BLaER1 (cell line): ENCODE measurements around the gene IL1RN.
"Not testable (repeated sequence)": the region's sequence is repeated elsewhere in the genome, so short reads cannot be mapped to it uniquely, and the experiment has no call there.

Source experiments
- H3K27ac ChIP-seq: shearing (Covaris generic); formaldehyde crosslinking; 2 replicates; pipeline ENCODE4 v1.8.1; 2022
- H3K27me3 ChIP-seq: shearing (Covaris generic); formaldehyde crosslinking; 2 replicates; pipeline ENCODE4 v1.8.1; 2022
- H3K36me3 ChIP-seq: shearing (Covaris generic); formaldehyde crosslinking; 2 replicates; pipeline ENCODE4 v1.8.1; 2022
- H3K4me1 ChIP-seq: shearing (Covaris generic); formaldehyde crosslinking; 2 replicates; pipeline ENCODE4 v1.8.1; 2022
- H3K4me2 ChIP-seq: shearing (Covaris generic); formaldehyde crosslinking; 2 replicates; pipeline ENCODE4 v1.8.1; 2022
- H3K4me3 ChIP-seq: shearing (Covaris generic); formaldehyde crosslinking; 2 replicates; pipeline ENCODE4 v1.8.1; 2022
- H3K9ac ChIP-seq: shearing (Covaris generic); formaldehyde crosslinking; 2 replicates; pipeline ENCODE4 v1.8.1; 2022
- H3K9me3 ChIP-seq: shearing (Covaris generic); formaldehyde crosslinking; 2 replicates; pipeline ENCODE4 v1.8.1; 2022
- H4K20me1 ChIP-seq: shearing (Covaris generic); formaldehyde crosslinking; 2 replicates; pipeline ENCODE4 v1.8.1; 2022
- Cebpa-rat ChIP-seq: shearing (Covaris generic); IDR thresholded peaks from 2 replicates; pipeline ENCODE4 v1.8.1; 2022

Gene IL1RN

GRCh38 chr2:113088213-113088992 lies 39.0 kb upstream of the IL1RN start:
- no peak overlapping the region for H3K4me3 ChIP-seq
- no peak overlapping the region for H3K4me2 ChIP-seq
- no peaks in the 10 kb centered on the region for H3K36me3 ChIP-seq
- no peak overlapping the region for H3K9ac ChIP-seq
- no peaks in the 10 kb centered on the region for H3K27me3 ChIP-seq
- no peak overlapping the region for H3K27ac ChIP-seq
- H3K9me3 ChIP-seq: no peaks in the 10 kb centered on the region
- no peak for TF ChIP-seq Cebpa-rat
- H3K4me1 ChIP-seq: no peaks in the 10 kb centered on the region
- no peaks in the 10 kb centered on the region for H4K20me1 ChIP-seq

GRCh38 chr2:113089916-113090315 lies 37.5 kb upstream of the IL1RN start:
- Histone ChIP-seq H3K4me3 (no peak overlapping the region), H3K9me3 (no peaks in the 10 kb centered on the region), H4K20me1 (no peaks in the 10 kb centered on the region), H3K27me3 (no peaks in the 10 kb centered on the region), H3K4me1 (no peaks in the 10 kb centered on the region), H3K36me3 (no peaks in the 10 kb centered on the region), H3K9ac (no peak overlapping the region), H3K4me2 (no peak overlapping the region), H3K27ac (no peak overlapping the region)
- TF ChIP-seq Cebpa-rat: no peak

DNA sequence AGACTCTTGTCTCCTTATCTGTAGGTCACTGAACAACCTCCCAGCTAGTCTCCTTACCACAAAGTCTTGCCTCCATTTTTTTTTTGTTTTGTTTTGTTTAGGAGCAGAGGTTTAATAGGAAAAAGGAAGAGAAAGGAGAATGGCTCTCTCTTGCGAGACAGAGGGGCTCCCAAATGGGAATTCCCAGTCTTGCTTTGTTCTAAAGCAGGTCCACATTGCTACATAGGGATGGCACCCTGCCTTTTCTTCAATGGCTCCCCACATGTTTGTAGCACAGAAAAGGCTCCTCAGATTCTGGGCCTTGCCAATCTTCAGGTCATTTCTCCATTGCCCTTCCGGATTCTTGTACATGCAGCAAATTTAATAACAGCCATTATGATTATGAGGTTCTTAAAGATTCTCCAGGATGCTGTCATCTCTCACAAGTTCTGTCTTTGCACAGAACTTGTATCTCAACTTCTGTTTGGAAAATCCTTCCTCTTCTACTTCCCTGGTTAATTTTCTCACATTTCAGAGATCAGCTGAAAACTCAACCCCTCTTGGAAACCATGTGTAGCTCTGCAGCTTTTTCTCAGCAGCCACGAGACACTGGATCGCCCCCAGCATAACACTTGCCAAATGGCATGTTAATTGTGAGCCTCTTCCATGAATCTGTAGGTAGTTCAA lies 36.0 kb upstream of the IL1RN start:
- H3K27ac ChIP-seq: no peak overlapping the region
- no peaks in the 10 kb centered on the region for H3K36me3 ChIP-seq
- no peaks in the 10 kb centered on the region for H3K9me3 ChIP-seq
- H3K27me3 ChIP-seq: no peaks in the 10 kb centered on the region
- no peak overlapping the region for H3K4me2 ChIP-seq
- TF ChIP-seq Cebpa-rat: no peak
- no peaks in the 10 kb centered on the region for H4K20me1 ChIP-seq
- H3K9ac ChIP-seq: no peak overlapping the region
- H3K4me3 ChIP-seq: no peak overlapping the region
- no peaks in the 10 kb centered on the region for H3K4me1 ChIP-seq

DNA sequence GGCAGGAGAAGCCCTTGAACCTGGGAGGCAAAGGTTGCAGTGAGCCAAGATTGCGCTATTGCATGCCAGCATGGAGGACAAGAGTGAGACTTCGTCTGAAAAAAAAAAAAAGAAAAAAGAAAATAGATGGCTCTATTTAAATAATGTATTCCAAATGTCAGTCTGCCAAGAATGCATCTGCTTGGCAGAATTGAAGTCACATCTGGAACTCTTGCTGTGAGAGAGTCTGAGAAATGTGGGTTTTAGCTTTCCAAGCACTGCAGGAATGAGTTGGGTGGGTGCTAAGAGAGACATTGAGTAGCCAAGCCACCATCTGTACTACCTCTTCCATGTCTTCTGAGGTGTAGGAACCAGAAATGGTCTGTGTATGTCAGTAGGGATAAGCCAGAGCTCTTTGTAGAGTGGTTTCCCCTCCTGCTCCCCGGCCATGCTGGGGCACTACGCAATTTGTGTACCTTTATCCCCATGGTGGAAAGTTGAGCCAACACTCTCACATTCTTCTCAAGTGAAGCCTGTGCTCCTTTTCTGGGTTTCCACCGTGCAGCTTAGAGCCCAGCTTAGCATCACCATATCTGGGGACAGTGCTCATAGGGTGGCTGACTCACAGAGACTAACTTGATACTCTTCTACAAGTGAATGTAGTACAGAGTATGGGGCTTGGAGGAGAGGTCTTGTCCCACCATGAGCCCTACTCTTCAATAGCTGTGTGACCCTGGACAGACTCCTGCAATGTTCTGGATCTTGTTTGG lies 34.4 kb upstream of the IL1RN start:
- no peaks in the 10 kb centered on the region for H3K27me3 ChIP-seq
- TF ChIP-seq Cebpa-rat: no peak
- H3K36me3 ChIP-seq: no peaks in the 10 kb centered on the region
- no peak overlapping the region for H3K27ac ChIP-seq
- H3K9me3 ChIP-seq: 0 out of 2 replicates have a peak, but pooled peaks cover 10% of the 10 kb centered on the region
- no peaks in the 10 kb centered on the region for H3K4me1 ChIP-seq
- H3K4me3 ChIP-seq: no peak overlapping the region
- H3K4me2 ChIP-seq: no peak overlapping the region
- H4K20me1 ChIP-seq: no peaks in the 10 kb centered on the region
- no peak overlapping the region for H3K9ac ChIP-seq

- Histone ChIP-seq H3K27me3 (no peaks in the 10 kb centered on the region), H3K9ac (no peak overlapping the region), H3K9me3 (0 out of 2 replicates have a peak, but pooled peaks cover 10% of the 10 kb centered on the region), H3K27ac (no peak overlapping the region), H3K4me3 (no peak overlapping the region), H3K4me2 (no peak overlapping the region), H3K4me1 (no peaks in the 10 kb centered on the region), H3K36me3 (no peaks in the 10 kb centered on the region), H4K20me1 (no peaks in the 10 kb centered on the region)
- no peak for TF ChIP-seq Cebpa-rat
Measured at GRCh38 chr2:113093613-113093977, 33.8 kb upstream of the IL1RN start.

DNA sequence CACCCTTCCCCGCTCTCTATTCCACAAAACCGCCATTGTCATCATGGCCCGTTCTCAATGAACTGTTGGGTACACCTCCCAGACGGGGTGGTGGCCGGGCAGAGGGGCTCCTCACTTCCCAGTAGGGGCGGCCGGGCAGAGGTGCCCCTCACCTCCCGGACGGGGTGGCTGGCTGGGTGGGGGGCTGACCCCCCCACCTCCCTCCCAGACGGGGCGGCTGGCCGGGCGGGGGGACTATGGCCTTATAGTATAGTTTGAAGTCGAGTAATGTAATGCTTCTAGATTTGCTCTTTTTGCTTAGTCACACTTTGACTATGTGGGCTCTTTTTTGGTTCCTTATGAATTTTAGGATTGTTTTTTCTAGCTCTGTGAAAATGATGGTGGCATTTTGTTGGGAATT lies 31.1 kb upstream of the IL1RN start:
- H3K4me2 ChIP-seq, H4K20me1 ChIP-seq, H3K4me1 ChIP-seq: not testable (repeated sequence)

DNA sequence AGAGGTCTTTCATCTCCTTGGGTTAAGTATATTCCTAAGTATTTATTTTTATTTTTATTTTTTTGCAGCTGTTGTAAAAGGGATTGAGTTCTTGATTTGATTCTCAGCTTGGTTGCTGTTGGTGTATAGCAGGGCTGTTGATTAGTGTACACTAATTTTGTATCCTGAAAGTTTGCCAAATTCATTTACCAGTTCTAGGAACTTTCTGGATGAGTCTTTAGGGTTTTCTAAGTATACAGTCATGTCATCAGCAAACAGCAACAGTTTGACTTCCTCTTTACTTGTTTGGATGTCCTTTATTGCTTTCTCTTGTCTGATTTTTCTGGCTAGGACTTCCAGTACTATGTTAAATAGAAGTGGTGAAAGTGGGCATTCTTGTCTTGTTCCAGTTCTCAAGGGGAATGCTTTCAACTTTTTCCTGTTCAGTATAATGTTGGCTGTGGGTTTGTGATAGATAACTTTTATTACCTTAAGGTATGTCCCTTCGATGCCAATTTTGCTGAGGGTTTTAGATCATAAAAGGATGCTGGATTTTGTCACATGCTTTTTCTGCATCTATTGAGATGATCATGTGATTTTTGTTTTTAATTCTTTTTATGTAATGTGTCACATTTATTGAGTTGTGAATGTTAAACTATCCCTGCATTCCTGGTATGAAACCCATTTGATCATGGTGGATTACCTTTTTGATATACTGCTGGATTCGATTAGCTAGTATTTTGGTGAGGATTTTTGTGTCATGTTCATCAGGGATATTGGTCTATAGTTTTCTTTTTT lies 30.4 kb upstream of the IL1RN start:
- not testable (repeated sequence) for H3K4me2 ChIP-seq, H3K27ac ChIP-seq, H3K4me3 ChIP-seq, H4K20me1 ChIP-seq, H3K27me3 ChIP-seq, H3K4me1 ChIP-seq, H3K36me3 ChIP-seq, H3K9ac ChIP-seq
- H3K9me3 ChIP-seq: peaks cover 16% of the 10 kb centered on the region

More for the DNA sequence above, 31.1 kb upstream of the IL1RN start:
- H3K27me3 ChIP-seq, H3K4me3 ChIP-seq, H3K9ac ChIP-seq, H3K36me3 ChIP-seq, H3K27ac ChIP-seq: not testable (repeated sequence)
- peaks cover 16% of the 10 kb centered on the region for H3K9me3 ChIP-seq

DNA sequence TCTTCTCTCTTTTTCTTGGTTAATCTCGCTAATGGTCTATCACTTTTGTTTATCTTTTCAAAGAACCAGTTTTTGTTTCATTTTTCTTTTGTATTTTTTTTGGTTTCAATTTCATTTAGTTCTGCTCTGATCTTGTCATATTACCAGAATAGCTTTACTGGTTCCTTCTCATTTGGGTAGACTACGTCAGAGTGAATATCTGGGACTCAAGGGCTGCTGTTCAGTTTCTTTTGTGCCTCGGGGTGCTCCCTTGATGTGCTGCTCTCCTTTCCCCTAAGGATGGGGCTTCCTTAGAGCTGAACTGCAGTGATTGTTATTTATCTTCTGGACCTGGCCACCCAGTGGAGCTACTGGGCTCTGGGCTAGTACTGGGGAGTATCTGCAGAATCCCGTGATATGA lies 29.4 kb upstream of the IL1RN start:
- H3K27ac ChIP-seq: no peak overlapping the region
- H3K9me3 ChIP-seq: peaks cover 16% of the 10 kb centered on the region
- H3K27me3 ChIP-seq: no peaks in the 10 kb centered on the region
- no peaks in the 10 kb centered on the region for H3K4me1 ChIP-seq
- H3K4me3 ChIP-seq: no peak overlapping the region
- H3K4me2 ChIP-seq: no peak overlapping the region
- no peak for TF ChIP-seq Cebpa-rat
- no peaks in the 10 kb centered on the region for H4K20me1 ChIP-seq
- no peaks in the 10 kb centered on the region for H3K36me3 ChIP-seq
- no peak overlapping the region for H3K9ac ChIP-seq

- H3K9ac ChIP-seq: no peak overlapping the region
- no peak overlapping the region for H3K4me2 ChIP-seq
- H3K27me3 ChIP-seq: no peaks in the 10 kb centered on the region
- no peaks in the 10 kb centered on the region for H3K36me3 ChIP-seq
- no peaks in the 10 kb centered on the region for H4K20me1 ChIP-seq
- TF ChIP-seq Cebpa-rat: no peak
- H3K9me3 ChIP-seq: peaks cover 16% of the 10 kb centered on the region
- no peak overlapping the region for H3K4me3 ChIP-seq
- H3K4me1 ChIP-seq: no peaks in the 10 kb centered on the region
- H3K27ac ChIP-seq: no peak overlapping the region
Measured at GRCh38 chr2:113098532-113098931, 28.9 kb upstream of the IL1RN start.
